Hepatocyte (in vitro differentiated cells): Measurements from ENCODE around the gene NKAIN2.

Source experiments
- CTCF ChIP-seq: fragments of 200-600 bp; sonication (generic); IDR thresholded peaks from 2 replicates; pipeline ENCODE4 v1.5.1; 2016; ENCODE audit warnings: antibody characterized with exemption, mild to moderate bottlenecking; ENCODE audit not compliant: poor library complexity
- EZH2 ChIP-seq: fragments of 200-600 bp; sonication (generic); IDR thresholded peaks from 2 replicates; pipeline ENCODE4 v1.6.1; 2016; ENCODE audit warnings: antibody characterized with exemption, mild to moderate bottlenecking, borderline replicate concordance
- EZH2phosphoT487 ChIP-seq: fragments of 200-600 bp; sonication (generic); IDR thresholded peaks from one replicate; pipeline ENCODE4 v1.6.1; 2018; ENCODE audit warnings: antibody characterized with exemption, mild to moderate bottlenecking, low read depth, moderate library complexity; ENCODE audit not compliant: unreplicated experiment, severe bottlenecking

GRCh38 chr6:123794799-123795198 lies 8.9 kb upstream of the NKAIN2 start:
- TF ChIP-seq CTCF (no peak), EZH2 (no peak), EZH2phosphoT487 (no peak)
